Body of pancreas (tissue), 4 donors: Measurements from ENCODE around the gene ATRNL1. TPM values are rescaled to one million over a fixed set of nuclear protein-coding genes. Genes with fewer than 3 reads are reported as not detected.

Source experiments
- ATAC-seq: fragments of 150-250 bp; one replicate; pipeline ENCODE4 v1.9.1; 2016
- DNase-seq, 4 donors: peaks; one replicate each; pipeline ENCODE4 v3.0.0-alpha.2; 2019
- H3K27ac ChIP-seq, 4 donors: fragments of 200-600 bp; sonication (generic); 1 replicate in 3 of 4; 2 replicates in 1 of 4; pipeline versions ENCODE4 v1.5.1 to v1.6.1; 2016 to 2019; ENCODE audit warnings: mild to moderate bottlenecking in 1 of 4, mixed read lengths in 1 of 4, moderate library complexity in 1 of 4
- H3K27me3 ChIP-seq, 2 donors: fragments of 200-600 bp; sonication (generic); one replicate each; pipeline ENCODE4 v1.6.0; 2016; ENCODE audit warnings: mild to moderate bottlenecking in 1 of 2
- H3K36me3 ChIP-seq, 2 donors: fragments of 200-600 bp; sonication (generic); replicated peaks in 1 of 2; 2 replicates each; pipeline ENCODE4 v1.5.1; 2016; ENCODE audit warnings: low read depth in 2 of 2; ENCODE audit not compliant: insufficient read depth in 1 of 2
- H3K4me1 ChIP-seq: fragments of 200-600 bp; sonication (generic); one replicate; pipeline ENCODE4 v1.6.0; 2016
- H3K4me3 ChIP-seq, 2 donors: fragments of 200-600 bp; sonication (generic); 1 replicate in 1 of 2; 2 replicates in 1 of 2; pipeline ENCODE4 v1.5.1; 2016 to 2019
- H3K9me3 ChIP-seq, 3 donors: fragments of 200-600 bp; sonication (generic); 1 replicate in 2 of 3; 2 replicates in 1 of 3; pipeline ENCODE4 v1.5.1; 2016
- CTCF ChIP-seq, 7 experiments: fragments of 450-650 bp in 4 of 7; fragments of 200-600 bp in 3 of 7; sonication (generic) in 3 of 7; IDR thresholded peaks; one replicate each; pipeline ENCODE4 v1.5.1; 2016 to 2019; ENCODE audit warnings: antibody characterized with exemption in 7 of 7
- POLR2A ChIP-seq, 3 donors: fragments of 450-650 bp; IDR thresholded peaks; one replicate each; pipeline ENCODE4 v1.6.1; 2016; ENCODE audit warnings: antibody characterized with exemption in 3 of 3, mild to moderate bottlenecking in 2 of 3
- WGBS, 2 donors: methylation state at CpG; one replicate each; pipeline ENCODE4 v1.1.5; 2017; 5-methylcytosine and 5-hydroxymethylcytosine counted together
- intact Hi-C: fragments of 100-400 bp; cut with DNase I; formaldehyde crosslinking; loops from one replicate; pipeline ENCODE4 v1.15.1; 2023
- total RNA-seq, 2 donors: library from RNA; depleted of rRNA; stranded (reverse); fragments of >200 nt; gene quantifications; one replicate each; pipeline ENCODE4 v1.1.0, GENCODE V29; 2016

Gene ATRNL1
- total RNA-seq, 2 donors from 2014 or later: 3.0 to 6.5 TPM

GRCh38 chr10:115706026-115706425, 612.9 kb downstream of the ATRNL1 start:
- intact Hi-C loops: no loop called here
- ATAC-seq: no peak
- Histone ChIP-seq H3K27me3 (no peaks in the 10 kb centered on the region), H3K27ac (no peak overlapping the region), H3K4me1 (no peaks in the 10 kb centered on the region), H3K9me3 (no peaks in the 10 kb centered on the region), H3K36me3 (no peaks in the 10 kb centered on the region), H3K4me3 (no peak overlapping the region)
- no peak for TF ChIP-seq POLR2A (IDR thresholded peaks at IDR 0.05)
- TF ChIP-seq CTCF (IDR thresholded peaks at IDR 0.05): no peak
- no peak for DNase-seq

GRCh38 chr10:115706488-115707076, 613.4 kb downstream of the ATRNL1 start:
- Histone ChIP-seq H3K9me3 (no peaks in the 10 kb centered on the region), H3K4me3 (no peak overlapping the region), H3K27ac (no peak overlapping the region), H3K27me3 (no peaks in the 10 kb centered on the region), H3K4me1 (no peaks in the 10 kb centered on the region), H3K36me3 (no peaks in the 10 kb centered on the region)
- ATAC-seq: no peak
- intact Hi-C loops: no loop called here
- DNase-seq: peak in 1 of 4 donors; percentile 5
- 38 to 47% methylated on average over 2 of the region's 2 CpGs for WGBS, 2 donors
- TF ChIP-seq CTCF (IDR thresholded peaks at IDR 0.05) (peak; percentile 25 to 56 (median 43)), POLR2A (IDR thresholded peaks at IDR 0.05) (no peak)

DNA sequence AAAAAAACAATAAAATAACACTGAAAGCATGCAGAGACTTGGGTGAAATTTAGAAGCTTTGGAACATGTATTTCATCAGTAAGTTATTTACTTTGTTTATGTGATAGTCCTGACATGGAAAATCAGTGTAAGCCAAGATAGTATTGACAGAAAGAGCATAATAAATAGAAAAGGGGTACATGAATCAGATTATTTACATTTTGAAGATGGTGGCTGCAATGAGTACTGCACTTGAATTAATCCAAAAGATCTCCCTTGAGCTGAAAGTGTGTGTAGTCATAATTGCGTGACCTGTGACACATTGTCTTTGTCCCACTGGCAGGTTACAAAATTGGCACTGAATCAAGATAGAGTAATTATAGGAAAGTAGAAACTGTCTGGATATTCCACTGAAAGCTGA, 617.0 kb downstream of the ATRNL1 start:
- intact Hi-C loops: no loop called here
- no peak for TF ChIP-seq POLR2A (IDR thresholded peaks at IDR 0.05)
- TF ChIP-seq CTCF (IDR thresholded peaks at IDR 0.05): peak in 1 of 7 experiments; percentile 26
- WGBS, 2 donors: 79 to 96% methylated on average over 1 of the region's 1 CpG
- Histone ChIP-seq H3K27ac (no peak overlapping the region), H3K4me3 (no peak overlapping the region), H3K36me3 (no peaks in the 10 kb centered on the region), H3K9me3 (no peaks in the 10 kb centered on the region), H3K27me3 (no peaks in the 10 kb centered on the region), H3K4me1 (no peaks in the 10 kb centered on the region)
- DNase-seq: no peak
- ATAC-seq: no peak

DNA sequence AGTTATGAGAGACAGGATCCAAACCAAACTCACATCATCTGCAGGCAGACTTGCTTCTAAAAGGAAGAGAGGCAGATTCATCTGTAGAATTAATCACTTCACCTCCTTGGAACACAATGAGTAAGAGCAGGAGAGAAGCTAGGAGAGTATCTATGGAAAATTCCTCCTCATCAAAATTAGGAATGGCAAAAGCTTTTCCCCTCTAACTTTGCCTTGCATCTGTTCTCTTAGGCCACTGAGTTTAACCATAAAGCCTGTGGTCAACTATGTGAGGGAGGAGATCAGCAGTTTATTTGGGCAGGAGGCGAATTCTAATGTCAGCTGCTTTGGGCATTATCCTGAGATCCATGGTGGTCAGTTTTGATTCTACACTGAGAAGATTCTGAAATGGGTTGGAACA, 618.1 kb downstream of the ATRNL1 start:
- ATAC-seq: no peak
- no peaks in the 10 kb centered on the region for H3K27me3 ChIP-seq
- no peak overlapping the region for H3K27ac ChIP-seq
- H3K36me3 ChIP-seq: no peaks in the 10 kb centered on the region
- H3K4me1 ChIP-seq: no peaks in the 10 kb centered on the region
- no peaks in the 10 kb centered on the region for H3K9me3 ChIP-seq
- WGBS, 2 donors: 91 to 95% methylated on average over 1 of the region's 1 CpG
- intact Hi-C loops: no loop called here
- no peak overlapping the region for H3K4me3 ChIP-seq
- no peak for DNase-seq
- no peak for TF ChIP-seq CTCF (IDR thresholded peaks at IDR 0.05)
- no peak for TF ChIP-seq POLR2A (IDR thresholded peaks at IDR 0.05)

DNA sequence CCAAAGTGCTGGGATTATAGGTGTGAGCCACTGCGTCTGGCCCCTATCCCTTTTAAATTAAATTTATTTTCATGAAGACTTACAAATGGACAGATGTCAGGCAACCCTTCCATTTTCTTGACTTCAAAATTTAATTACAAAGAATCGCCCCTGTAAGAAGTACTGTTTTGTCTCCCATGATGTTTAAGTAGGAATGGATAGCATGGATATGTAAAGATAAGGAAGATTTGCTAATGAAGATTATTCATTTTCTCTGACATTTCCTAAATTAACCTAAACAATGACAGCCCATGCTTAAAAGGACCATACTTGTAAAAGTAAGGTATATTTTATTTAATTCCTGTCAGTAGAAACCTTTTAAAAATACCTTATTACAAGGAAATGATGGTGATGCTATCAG, 627.0 kb downstream of the ATRNL1 start:
- H3K4me3 ChIP-seq: no peak overlapping the region

More for the DNA sequence above, 627.0 kb downstream of the ATRNL1 start:
- intact Hi-C loops: no loop called here
- WGBS, 2 donors: 83 to 89% methylated on average over 2 of the region's 2 CpGs
- Histone ChIP-seq H3K27me3 (no peaks in the 10 kb centered on the region), H3K36me3 (no peaks in the 10 kb centered on the region), H3K27ac (no peak overlapping the region), H3K9me3 (no peaks in the 10 kb centered on the region), H3K4me1 (no peaks in the 10 kb centered on the region)
- DNase-seq (no peak), ATAC-seq (no peak)
- TF ChIP-seq CTCF (IDR thresholded peaks at IDR 0.05) (no peak), POLR2A (IDR thresholded peaks at IDR 0.05) (no peak)
